Measurements from ENCODE around the gene LCMT1.
"Not testable (repeated sequence)": the region's sequence is repeated elsewhere in the genome, so short reads cannot be mapped to it uniquely, and the experiment has no call there.

Gene LCMT1

GRCh38 chr16:25111403-25112166 is at the start of gene LCMT1:
Gene LCMT1, plus strand, starts transcription at chr16:25111742. Its CDS starts 142 bp downstream, at chr16:25111884.
- peak; percentile 88 for DNase-seq (ENCODE audit: low read depth, low spot score)
- H3K4me3 ChIP-seq (ENCODE audit: low read depth, low read length): peak within 1 kb of the TSS; percentile 98
- TF ChIP-seq CTCF (IDR thresholded peaks at IDR 0.05; ENCODE audit: insufficient read depth, low read length, missing control alignments): peak; percentile 9
- ChIA-PET CTCF (interaction anchor here (0.7 to 2.1 kb wide), 8 partner anchors 9 to 277 kb away, joined by 3 to 7 read pairs (median 4); no protein-coding TSS in a partner anchor), POLR2A (interaction anchor here (0.6 to 0.9 kb wide), 2 partner anchors 38 to 106 kb away, joined by 3 to 4 read pairs; no protein-coding TSS in a partner anchor)

GRCh38 chr16:25063102-25063501 is 48.4 kb upstream of the LCMT1 start:
- CTCF ChIA-PET: no interaction called here
- POLR2A ChIA-PET: no interaction called here
- no peak overlapping the region for H3K4me3 ChIP-seq (ENCODE audit: low read depth, low read length)
- no peak for DNase-seq (ENCODE audit: low read depth, low spot score)
- no peak for TF ChIP-seq CTCF (IDR thresholded peaks at IDR 0.05; ENCODE audit: insufficient read depth, low read length, missing control alignments)

- CTCF ChIA-PET: interaction anchor here (0.8 to 1.2 kb wide), 2 partner anchors 14 to 43 kb away, joined by 3 to 4 read pairs; no protein-coding TSS in a partner anchor
These were observed 47.7 kb upstream of the LCMT1 start for GRCh38 chr16:25063865-25064264.

GRCh38 chr16:25064281-25064680 is 47.3 kb upstream of the LCMT1 start:
- H3K4me3 ChIP-seq (ENCODE audit: low read depth, low read length); DNase-seq (ENCODE audit: low read depth, low spot score): not testable (repeated sequence)
- CTCF ChIA-PET: interaction anchor here (0.8 to 1.2 kb wide), 2 partner anchors 15 to 43 kb away, joined by 3 to 4 read pairs; no protein-coding TSS in a partner anchor
- POLR2A ChIA-PET: interaction anchor here (0.6 to 0.9 kb wide), 3 partner anchors 16 to 44 kb away, joined by 3 to 5 read pairs (median 3); no protein-coding TSS in a partner anchor

More at GRCh38 chr16:25063865-25064264, 47.7 kb upstream of the LCMT1 start:
- no peak for DNase-seq (ENCODE audit: low read depth, low spot score)
- POLR2A ChIA-PET: interaction anchor here (0.6 to 0.9 kb wide), 3 partner anchors 15 to 44 kb away, joined by 3 to 5 read pairs (median 3); no protein-coding TSS in a partner anchor
- no peak for TF ChIP-seq CTCF (IDR thresholded peaks at IDR 0.05; ENCODE audit: insufficient read depth, low read length, missing control alignments)
- H3K4me3 ChIP-seq (ENCODE audit: low read depth, low read length): no peak overlapping the region

- ChIA-PET CTCF (interaction anchor here (1.1 to 1.2 kb wide), 2 partner anchors 8 to 16 kb away, joined by 4 to 7 read pairs; no protein-coding TSS in a partner anchor), POLR2A (no interaction called here)
- DNase-seq (ENCODE audit: low read depth, low spot score): no peak
- TF ChIP-seq CTCF (IDR thresholded peaks at IDR 0.05; ENCODE audit: insufficient read depth, low read length, missing control alignments): no peak
- H3K4me3 ChIP-seq (ENCODE audit: low read depth, low read length): no peak overlapping the region
These were observed 46.6 kb upstream of the LCMT1 start for GRCh38 chr16:25064937-25065336.

- DNase-seq (ENCODE audit: low read depth, low spot score): no peak
- CTCF ChIA-PET: interaction anchor here (0.9 to 1.1 kb wide), 2 partner anchors 9 to 11 kb away, joined by 4 to 7 read pairs; no protein-coding TSS in a partner anchor
- no peak overlapping the region for H3K4me3 ChIP-seq (ENCODE audit: low read depth, low read length)
These were observed 45.6 kb upstream of the LCMT1 start for GRCh38 chr16:25065899-25066298.

More at GRCh38 chr16:25065899-25066298, 45.6 kb upstream of the LCMT1 start:
- POLR2A ChIA-PET: interaction anchor here (0.8 kb wide), 1 partner anchor 44 kb away, joined by 3 read pairs; no protein-coding TSS in a partner anchor
- TF ChIP-seq CTCF (IDR thresholded peaks at IDR 0.05; ENCODE audit: insufficient read depth, low read length, missing control alignments): no peak

Measured in AG04449 (cell line).